AG09319 (cell line): Measurements from ENCODE around the gene TMEM140.

Source experiments
- DNase-seq: peaks from one replicate; pipeline ENCODE4 v3.0.0-alpha.2; 2010; ENCODE audit warnings: low read depth; ENCODE audit errors: extremely low read depth
- TF ChIP-seq, protein P1 (sequence below): IDR thresholded peaks from 2 replicates; pipeline ENCODE4 v1.5.1; 2011; ENCODE audit warnings: low read depth, mild to moderate bottlenecking, inconsistent platforms, low read length, moderate library complexity

TMEM140 gene

GRCh38 chr7:135195156-135195555 lies 47.3 kb downstream of the TMEM140 start:
- TF ChIP-seq, protein P1, sequence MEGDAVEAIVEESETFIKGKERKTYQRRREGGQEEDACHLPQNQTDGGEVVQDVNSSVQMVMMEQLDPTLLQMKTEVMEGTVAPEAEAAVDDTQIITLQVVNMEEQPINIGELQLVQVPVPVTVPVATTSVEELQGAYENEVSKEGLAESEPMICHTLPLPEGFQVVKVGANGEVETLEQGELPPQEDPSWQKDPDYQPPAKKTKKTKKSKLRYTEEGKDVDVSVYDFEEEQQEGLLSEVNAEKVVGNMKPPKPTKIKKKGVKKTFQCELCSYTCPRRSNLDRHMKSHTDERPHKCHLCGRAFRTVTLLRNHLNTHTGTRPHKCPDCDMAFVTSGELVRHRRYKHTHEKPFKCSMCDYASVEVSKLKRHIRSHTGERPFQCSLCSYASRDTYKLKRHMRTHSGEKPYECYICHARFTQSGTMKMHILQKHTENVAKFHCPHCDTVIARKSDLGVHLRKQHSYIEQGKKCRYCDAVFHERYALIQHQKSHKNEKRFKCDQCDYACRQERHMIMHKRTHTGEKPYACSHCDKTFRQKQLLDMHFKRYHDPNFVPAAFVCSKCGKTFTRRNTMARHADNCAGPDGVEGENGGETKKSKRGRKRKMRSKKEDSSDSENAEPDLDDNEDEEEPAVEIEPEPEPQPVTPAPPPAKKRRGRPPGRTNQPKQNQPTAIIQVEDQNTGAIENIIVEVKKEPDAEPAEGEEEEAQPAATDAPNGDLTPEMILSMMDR, result no peak

GRCh38 chr7:135195968-135196629 lies 48.2 kb downstream of the TMEM140 start:
- TF ChIP-seq, protein P1, result no peak
- no peak for DNase-seq

More at GRCh38 chr7:135195156-135195555, 47.3 kb downstream of the TMEM140 start:
- DNase-seq, result no peak

DNA sequence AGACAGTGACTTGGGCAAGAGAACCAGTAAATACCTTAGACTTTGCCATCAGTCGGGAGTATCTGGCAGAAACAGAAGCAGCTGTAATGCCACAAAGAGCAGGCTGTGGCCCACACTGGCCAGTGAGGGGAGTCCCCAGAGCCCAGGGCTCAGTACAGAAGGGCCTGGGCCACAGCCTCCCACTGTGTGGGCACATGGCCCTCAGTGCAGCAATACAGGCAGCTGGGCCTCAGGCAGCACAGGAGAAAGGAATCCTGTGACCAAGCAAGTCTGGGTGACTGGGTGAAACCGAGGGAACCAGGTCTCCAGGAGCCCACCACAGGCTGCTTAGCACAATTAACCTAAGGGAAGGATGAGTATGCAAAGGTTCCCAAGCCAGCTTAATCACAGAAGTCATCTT lies 49.5 kb downstream of the TMEM140 start:
- no peak for DNase-seq
- TF ChIP-seq, protein P1, result no peak

GRCh38 chr7:135197906-135198655 lies 50.2 kb downstream of the TMEM140 start:
- no peak for DNase-seq
- TF ChIP-seq, protein P1, result no peak

- no peak for DNase-seq
- TF ChIP-seq, protein P1, result no peak
These were observed 51.6 kb downstream of the TMEM140 start for GRCh38 chr7:135199439-135199838.

- TF ChIP-seq, protein P1, result no peak
- no peak for DNase-seq
These were observed 53.0 kb downstream of the TMEM140 start for GRCh38 chr7:135200821-135201331.

DNA sequence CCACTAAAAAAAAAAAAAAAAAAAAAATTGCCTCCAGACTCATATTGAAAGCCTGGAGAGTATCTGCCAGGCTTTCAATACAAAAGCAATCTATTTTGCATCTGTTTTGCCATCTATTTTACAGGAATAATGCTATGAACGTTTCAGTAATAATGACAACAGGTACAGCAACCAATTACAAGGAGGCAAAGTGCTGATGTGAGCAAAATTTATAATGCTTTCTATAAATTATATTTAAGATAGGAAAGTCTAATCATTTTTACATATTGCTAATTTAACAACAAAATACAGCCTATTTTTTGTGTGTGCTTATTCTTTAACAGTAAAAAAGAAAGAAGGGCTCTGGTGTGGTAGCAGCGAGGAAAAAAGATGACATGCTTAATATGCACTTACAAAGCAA lies 53.5 kb downstream of the TMEM140 start:
- no peak for DNase-seq
- TF ChIP-seq, protein P1, result no peak
